ENCODE data around the gene RNF41. TPM values are rescaled to one million over a fixed set of nuclear protein-coding genes. Genes with fewer than 3 reads are reported as not detected.

RNF41 gene
- total RNA-seq, 1 experiment from 2014 or later, result 67.7 TPM

DNA sequence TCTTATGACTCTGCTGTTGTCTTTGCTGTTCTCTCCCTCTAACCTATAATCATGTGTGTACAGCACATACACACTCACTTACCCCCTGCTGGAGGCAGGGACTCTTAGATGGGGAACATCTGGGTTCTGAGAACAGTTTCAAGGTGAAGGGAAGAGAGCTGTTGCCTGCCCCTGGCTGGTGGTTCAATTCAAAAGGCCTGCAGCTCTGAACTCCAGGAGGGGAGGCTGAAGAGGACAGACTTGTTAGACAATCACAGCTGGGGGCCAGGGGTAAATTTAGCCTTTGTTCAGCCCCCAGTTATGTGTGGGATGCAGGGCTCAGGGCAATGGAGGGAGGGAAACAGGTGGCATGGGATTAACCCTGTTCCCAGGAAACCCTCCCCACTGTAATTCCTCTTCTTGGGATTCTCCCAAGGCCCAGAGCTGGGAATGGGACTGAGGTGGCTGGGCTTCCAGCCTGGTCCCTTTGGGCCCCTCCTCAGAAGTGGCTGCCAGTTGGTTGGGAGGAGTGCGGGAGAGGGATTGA, 67.4 kb downstream of the RNF41 start:
- no peak for DNase-seq (ENCODE audit: low read depth)

DNA sequence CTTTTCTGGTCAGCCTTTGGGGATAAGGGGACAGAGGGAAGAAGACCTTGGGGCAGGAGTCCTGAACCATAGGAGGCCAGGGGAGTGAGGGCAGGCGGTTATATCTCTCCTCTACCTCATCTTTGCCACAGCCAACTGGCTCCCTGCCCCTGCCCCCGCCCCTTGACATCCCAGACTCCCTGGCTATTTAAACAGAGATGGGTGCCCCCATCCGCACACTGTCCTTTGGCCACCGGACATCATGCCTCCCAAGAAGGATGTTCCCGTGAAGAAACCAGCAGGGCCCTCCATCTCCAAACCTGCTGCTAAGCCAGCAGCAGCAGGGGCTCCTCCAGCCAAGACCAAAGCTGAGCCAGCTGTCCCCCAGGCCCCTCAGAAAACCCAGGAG, 68.0 kb downstream of the RNF41 start:
- no peak for DNase-seq (ENCODE audit: low read depth)

DNA sequence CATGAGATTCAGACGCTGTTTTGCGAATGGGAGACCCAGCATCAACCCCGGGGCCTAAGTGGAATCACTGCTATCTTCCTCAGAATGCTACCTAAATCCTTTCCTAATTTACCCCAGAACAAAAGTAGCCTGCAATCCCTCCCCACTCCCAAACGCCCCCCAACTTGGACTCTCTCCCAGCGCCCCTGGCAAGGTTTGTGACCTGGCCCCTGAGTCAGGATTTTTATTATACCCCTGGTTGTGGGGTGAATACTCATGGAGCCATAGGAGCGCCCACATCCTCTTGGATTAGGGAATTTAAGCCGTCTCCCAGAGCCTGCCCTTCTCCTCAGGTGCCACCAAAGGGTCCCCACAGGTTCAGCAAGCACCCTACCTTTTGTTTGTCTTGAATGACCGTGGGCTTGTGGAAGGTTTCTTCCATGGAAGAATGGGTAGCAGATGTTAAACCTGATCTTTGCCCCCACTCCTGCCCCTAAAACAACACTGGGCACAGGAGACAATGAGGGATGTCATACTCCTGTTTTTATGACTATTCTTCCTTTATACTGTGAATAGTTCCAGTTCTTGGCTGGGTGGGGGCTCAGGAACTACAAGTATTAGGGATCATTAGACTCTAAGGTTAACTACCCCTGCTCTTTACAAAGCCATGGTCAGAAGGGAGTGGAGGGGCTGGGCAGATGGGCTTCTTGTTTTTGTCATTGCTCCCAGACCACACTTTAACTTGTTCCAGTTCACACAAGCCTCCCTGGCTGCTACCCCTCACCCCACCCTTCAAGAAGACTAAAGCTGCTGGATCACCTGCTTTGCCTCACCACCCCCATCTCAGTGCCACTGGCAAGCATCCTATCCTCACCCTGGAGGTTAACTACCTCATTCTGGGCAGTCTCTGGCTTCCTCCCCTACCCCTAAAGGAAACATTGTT, 68.7 kb downstream of the RNF41 start:
- DNase-seq (ENCODE audit: low read depth), result no peak

Other genes with a start within 250 kb of the RNF41 start
- gene RAB5B, start 247.8 kb downstream of the RNF41 start, total RNA-seq (2014; rRNA removed; shearing (Covaris generic)), result 25.8 and 34.4 TPM in 2 replicates
- gene SUOX, start 224.6 kb downstream of the RNF41 start, total RNA-seq (2014; rRNA removed; shearing (Covaris generic)), result 15.7 and 15.9 TPM in 2 replicates
- gene IKZF4, start 200.9 kb downstream of the RNF41 start, total RNA-seq (2014; rRNA removed; shearing (Covaris generic)), result 0.80 and 1.9 TPM in 2 replicates
- 855 and 1,056 TPM in 2 replicates for gene RPS26, start 180.0 kb downstream of the RNF41 start, total RNA-seq (2014; rRNA removed; shearing (Covaris generic))
- 1.2 and 1.4 TPM in 2 replicates for gene ERBB3, start 141.8 kb downstream of the RNF41 start, total RNA-seq (2014; rRNA removed; shearing (Covaris generic))
- 526 and 607 TPM in 2 replicates for gene PA2G4, start 117.4 kb downstream of the RNF41 start, total RNA-seq (2014; rRNA removed; shearing (Covaris generic))
- gene RPL41, start 105.3 kb downstream of the RNF41 start, total RNA-seq (2014; rRNA removed; shearing (Covaris generic)), result 3,633 and 5,394 TPM in 2 replicates
- 2.7 and 5.6 TPM in 2 replicates for gene ZC3H10, start 103.7 kb downstream of the RNF41 start, total RNA-seq (2014; rRNA removed; shearing (Covaris generic))
- 134 and 140 TPM in 2 replicates for gene ESYT1, start 93.7 kb downstream of the RNF41 start, total RNA-seq (2014; rRNA removed; shearing (Covaris generic))
- gene MYL6B, start 69.3 kb downstream of the RNF41 start, total RNA-seq (2014; rRNA removed; shearing (Covaris generic)), result 127 and 137 TPM in 2 replicates
- gene MYL6, start 63.6 kb downstream of the RNF41 start, total RNA-seq (2014; rRNA removed; shearing (Covaris generic)), result 1,272 and 2,138 TPM in 2 replicates
- gene SMARCC2, start 32.4 kb downstream of the RNF41 start, total RNA-seq (2014; rRNA removed; shearing (Covaris generic)), result 36.8 and 44.3 TPM in 2 replicates
- 77.9 and 78.3 TPM in 2 replicates for gene NABP2, start 2.4 kb upstream of the RNF41 start, total RNA-seq (2014; rRNA removed; shearing (Covaris generic))
- 0.71 TPM in 1 of 2 replicates, not detected in the other for gene SLC39A5, start 8.1 kb upstream of the RNF41 start, total RNA-seq (2014; rRNA removed; shearing (Covaris generic))
- 18.8 and 26.3 TPM in 2 replicates for gene ANKRD52, start 36.5 kb upstream of the RNF41 start, total RNA-seq (2014; rRNA removed; shearing (Covaris generic))
- gene COQ10A, start 45.0 kb upstream of the RNF41 start, total RNA-seq (2014; rRNA removed; shearing (Covaris generic)), result 18.3 and 19.4 TPM in 2 replicates
- 122 and 174 TPM in 2 replicates for gene CS, start 78.4 kb upstream of the RNF41 start, total RNA-seq (2014; rRNA removed; shearing (Covaris generic))
- 72.2 and 85.4 TPM in 2 replicates for gene CNPY2, start 94.1 kb upstream of the RNF41 start, total RNA-seq (2014; rRNA removed; shearing (Covaris generic))
- 10.0 and 16.9 TPM in 2 replicates for gene PAN2, start 112.1 kb upstream of the RNF41 start, total RNA-seq (2014; rRNA removed; shearing (Covaris generic))
- gene IL23A, start 117.0 kb upstream of the RNF41 start, total RNA-seq (2014; rRNA removed; shearing (Covaris generic)), result 0.43 TPM in 1 of 2 replicates, not detected in the other
- 32.7 and 33.1 TPM in 2 replicates for gene STAT2, start 138.2 kb upstream of the RNF41 start, total RNA-seq (2014; rRNA removed; shearing (Covaris generic))
- not detected in 2 replicates for gene APOF, start 140.9 kb upstream of the RNF41 start, total RNA-seq (2014; rRNA removed; shearing (Covaris generic))
- 17.5 and 21.3 TPM in 2 replicates for gene TIMELESS, start 227.5 kb upstream of the RNF41 start, total RNA-seq (2014; rRNA removed; shearing (Covaris generic))
- not detected in 2 replicates for gene MIP, start 232.7 kb upstream of the RNF41 start, total RNA-seq (2014; rRNA removed; shearing (Covaris generic))
- 2.3 and 2.9 TPM in 2 replicates for gene SPRYD4, start 246.7 kb upstream of the RNF41 start, total RNA-seq (2014; rRNA removed; shearing (Covaris generic))

All from HT1080 (cell line).